Stimulated activated CD8-positive, alpha-beta memory T cell treated with anti-CD3 and anti-CD28 coated beads, Interleukin-2, amount 100 ng/mL, for 1 hour (primary cell): ENCODE results near the gene UBE4B.

Experiments used
- DNase-seq, 2 donors: peaks; one replicate each; pipeline ENCODE4 v3.0.0-alpha.2; 2020; ENCODE audit warnings: low read depth in 2 of 2

Gene UBE4B

GRCh38 chr1:10114746-10115145, 82.0 kb downstream of the UBE4B start:
- no peak for DNase-seq

DNA sequence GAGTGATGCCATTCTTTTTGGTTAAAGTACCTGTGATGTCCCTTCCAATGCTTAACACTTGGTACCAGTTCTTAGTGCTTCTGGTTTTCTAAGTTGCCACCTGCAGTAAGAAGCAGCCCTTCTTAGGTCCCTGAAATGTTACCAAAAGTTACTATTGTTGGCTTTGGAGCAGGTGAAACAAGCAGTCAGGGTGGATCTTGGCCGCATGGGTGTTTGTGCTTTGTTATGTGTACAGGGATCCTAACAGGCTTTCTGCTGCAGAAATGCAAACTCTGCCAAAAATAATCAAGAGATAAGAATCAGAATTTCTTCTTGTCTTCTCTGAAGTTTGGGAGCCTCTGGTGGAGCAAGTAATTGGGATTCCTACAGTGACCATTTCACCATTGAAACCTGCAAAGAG, 84.4 kb downstream of the UBE4B start:
- DNase-seq = no peak

GRCh38 chr1:10117865-10118264, 85.1 kb downstream of the UBE4B start:
- DNase-seq = no peak

DNA sequence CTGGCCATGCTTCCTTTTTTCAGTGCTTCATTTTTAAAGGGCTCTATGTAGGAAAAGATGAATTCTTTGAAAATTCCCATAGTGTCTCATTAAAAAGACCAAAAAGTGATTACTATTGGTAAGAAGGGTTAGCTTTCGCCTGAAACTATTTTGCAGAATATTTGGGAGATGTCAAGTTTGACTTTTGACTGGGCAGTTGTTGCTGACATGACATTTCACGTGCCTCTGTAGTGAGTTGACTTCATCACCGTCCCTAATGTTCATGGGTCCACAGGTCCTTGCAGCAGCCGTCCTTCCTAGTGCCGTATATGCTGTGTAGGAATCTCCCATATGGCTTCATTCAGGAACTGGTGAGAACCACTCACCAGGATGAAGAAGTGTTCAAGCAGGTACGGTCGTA, 88.9 kb downstream of the UBE4B start:
- DNase-seq = no peak

GRCh38 chr1:10122926-10123325, 90.2 kb downstream of the UBE4B start:
- no peak for DNase-seq

DNA sequence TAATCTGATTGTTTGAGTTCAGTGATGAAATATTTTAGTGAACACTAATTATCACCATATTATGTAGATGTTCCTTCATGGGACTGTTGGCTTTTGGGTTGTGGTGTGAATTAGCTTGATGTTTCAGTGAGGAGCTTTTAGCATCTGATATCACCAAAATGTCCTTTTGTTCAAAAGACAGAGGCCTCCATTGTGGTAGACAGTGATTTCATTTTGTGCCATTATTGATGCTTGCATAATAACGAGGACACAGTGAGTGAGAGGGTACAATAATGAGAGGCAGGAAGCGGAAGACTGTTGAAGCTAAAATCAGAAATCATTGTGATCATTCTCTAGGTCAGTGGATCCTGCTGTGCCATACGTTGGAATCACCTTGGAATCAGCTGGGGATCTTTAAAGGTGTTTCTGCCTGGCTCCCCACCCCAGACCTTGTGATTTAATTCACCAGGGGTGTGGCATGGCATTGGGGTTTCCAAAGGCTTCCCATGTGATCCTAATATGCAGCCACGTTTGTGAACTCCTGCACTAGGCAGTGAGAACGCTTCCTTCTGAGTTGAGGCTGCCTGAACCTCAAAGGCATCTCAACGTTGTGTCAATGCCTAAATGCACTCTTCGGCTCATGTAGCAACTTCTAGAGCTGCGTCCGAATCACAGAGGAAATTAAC, 95.5 kb downstream of the UBE4B start:
- DNase-seq = no peak

DNA sequence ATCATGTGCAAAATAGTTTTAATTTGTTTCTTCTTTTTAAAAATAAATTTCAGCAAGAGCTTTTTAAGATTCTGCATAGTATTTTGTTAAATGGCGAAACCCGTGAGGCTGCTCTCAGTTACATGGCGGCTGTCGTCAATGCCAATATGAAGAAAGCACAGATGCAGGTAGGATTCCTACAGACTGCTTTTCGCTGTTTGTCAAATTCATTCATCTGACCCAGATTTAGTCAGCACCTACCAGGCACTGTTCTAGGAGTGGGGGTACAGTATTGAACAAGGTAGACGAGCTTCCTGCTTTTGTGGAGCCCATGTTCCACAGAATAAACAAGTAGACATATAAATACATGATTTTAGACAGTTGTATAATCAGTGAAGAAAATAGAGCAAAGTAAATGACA, 99.6 kb downstream of the UBE4B start:
- no peak for DNase-seq

DNA sequence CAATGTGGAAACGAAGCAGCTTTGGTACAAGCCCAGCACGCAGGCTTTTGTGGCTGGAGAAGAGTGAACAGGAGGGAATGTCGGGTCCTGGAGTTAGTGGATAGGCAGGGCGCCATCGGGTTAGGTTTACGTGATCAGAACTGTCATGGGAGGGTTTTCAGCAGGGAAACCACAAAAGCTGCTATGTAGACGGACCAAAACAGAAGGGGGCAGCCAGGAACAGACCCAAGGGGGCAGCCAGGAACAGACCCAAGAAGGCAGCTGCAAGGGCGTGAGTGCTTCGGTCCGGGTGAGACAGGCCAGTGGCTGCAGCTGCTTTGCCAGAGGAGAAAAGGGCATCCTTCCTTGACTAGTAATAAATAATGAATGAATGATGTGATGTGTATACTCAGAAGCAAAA, 100.1 kb downstream of the UBE4B start:
- no peak for DNase-seq

DNA sequence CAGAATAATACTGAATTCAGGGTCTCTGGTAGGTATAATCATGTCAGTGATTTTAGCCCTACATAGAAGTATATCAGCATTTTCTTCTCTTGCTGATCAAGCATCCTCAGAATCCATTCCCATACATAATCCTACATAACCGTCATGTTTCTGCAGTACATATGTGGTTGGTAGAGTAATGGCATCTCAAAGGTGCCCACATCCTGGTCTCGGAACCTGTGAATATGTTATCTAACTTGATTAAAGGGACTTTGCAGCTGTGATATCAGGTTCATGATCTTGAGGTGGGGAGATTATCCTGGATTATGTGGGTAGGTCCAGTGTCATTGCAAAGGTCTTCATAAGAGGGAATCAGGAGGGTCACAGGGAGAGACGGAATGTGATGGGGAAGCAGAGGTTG, 108.2 kb downstream of the UBE4B start:
- DNase-seq = no peak

DNA sequence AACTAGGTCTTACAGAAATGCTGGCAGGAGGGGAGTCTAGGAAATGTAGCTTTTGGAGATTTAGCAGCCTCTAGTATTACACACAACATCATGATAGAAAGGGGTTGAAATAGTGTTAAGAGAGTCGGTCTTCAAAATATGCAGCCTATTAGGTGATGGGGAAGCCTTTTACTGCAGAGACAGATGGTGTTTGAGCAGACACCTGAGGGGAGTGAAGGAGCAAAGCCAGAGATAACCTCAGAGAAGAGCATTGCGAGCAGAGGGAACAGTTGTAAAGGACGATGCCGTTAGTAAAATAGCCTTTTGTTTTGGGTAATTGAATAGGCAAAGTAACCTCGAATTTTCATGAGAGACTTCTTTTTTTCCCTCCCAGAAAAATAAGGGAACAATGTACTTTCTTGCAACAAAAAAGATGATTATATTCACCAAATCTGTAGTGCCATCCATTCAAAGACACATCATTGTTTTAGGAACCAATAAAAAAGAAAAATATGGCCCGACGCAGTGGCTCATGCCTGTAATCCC, 111.3 kb downstream of the UBE4B start:
- no peak for DNase-seq

DNA sequence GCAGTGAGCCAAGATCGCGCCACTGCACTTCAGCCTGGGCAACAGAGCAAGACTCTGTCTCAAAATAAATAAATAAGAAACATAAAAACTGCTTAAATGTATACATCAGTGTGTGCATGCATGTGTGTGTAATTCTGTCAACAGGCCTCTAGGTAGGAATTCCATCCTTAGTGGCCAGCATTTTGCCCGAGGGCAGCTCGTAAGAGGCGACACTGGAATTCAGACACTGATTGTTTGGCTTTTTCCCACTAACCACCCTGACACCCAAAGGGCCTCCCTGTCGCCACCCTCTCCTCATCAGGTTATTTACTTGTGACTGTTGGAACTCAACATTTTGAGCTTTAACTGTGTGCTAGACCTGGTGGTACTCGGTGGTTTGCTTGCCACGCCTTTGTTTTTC, 113.6 kb downstream of the UBE4B start:
- no peak for DNase-seq

DNA sequence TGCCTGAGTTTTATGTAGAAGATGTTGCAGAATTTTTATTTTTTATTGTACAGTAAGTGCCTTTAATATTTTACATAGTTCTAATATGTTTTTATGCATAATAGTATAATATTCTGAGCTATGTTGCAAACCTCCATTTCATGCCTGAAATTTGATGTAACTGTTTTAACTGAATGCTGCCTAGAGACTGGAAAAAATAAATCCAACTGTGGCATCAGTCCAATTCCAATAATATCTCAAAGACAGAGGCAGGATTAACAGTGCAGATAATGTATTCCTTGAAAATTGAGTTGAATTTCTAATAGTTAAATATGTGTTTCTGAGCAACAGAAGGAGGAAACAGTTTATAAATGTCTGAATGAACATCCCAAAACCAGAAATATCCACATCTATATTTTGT, 116.5 kb downstream of the UBE4B start:
- no peak for DNase-seq

DNA sequence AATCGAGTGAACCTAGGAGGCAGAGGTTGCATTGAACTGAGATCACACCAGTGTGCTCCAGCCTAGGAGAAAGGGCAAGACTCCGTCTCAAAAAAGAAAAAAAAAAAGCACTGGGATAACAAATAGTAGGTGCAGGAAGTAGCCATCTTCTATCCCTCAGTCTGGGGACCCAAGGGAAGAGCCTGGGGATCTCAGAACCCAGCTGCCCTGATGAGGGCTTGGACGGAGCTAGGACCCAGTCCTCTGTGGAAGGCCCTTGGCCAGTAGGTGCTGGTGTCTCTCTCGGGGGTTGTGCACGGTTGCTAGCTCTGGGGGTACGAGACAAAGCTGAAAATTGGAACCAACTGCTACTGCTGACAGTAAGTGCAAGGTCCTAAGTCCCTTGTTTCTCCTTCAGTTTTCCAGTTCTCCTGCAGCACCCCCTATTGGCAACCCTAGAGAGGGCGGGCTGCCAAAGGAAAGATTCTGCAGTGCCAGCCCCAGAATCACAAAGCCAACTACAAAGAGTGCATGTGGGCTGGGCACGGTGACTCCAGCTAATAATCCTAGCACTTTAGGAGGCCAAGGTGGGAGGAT, 120.0 kb downstream of the UBE4B start:
- no peak for DNase-seq

DNA sequence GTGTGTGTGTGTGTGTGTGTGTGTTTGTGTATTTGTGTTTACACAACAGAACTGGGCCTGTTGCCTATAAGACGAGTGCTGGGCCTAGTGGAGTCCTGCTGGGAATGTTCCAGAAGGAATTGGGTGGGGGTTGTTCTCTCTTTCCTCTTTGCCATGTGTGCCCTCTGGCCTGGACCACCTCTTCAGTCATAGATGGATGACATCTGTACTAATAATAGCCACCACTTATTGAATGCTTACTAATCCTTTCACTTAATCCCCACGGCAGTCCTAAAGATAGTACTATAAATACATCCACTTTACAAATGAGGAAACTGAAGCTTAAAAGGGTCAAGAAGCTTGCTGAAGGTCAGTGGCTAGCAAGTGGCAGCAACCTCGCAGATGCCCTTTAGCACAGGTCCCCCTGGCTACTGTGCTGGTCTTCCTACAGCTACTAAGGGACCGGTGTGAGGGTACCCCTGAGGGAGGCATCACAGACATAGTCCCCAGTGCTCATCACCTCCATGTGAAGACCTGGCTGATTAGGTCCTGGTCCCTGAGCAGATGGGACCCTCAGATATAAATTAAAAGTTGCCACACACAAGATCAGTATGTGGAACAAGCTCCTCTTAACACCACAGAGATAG, 122.4 kb downstream of the UBE4B start:
- DNase-seq = no peak

- no peak for DNase-seq
These were observed 127.4 kb downstream of the UBE4B start for GRCh38 chr1:10160173-10160572.

DNA sequence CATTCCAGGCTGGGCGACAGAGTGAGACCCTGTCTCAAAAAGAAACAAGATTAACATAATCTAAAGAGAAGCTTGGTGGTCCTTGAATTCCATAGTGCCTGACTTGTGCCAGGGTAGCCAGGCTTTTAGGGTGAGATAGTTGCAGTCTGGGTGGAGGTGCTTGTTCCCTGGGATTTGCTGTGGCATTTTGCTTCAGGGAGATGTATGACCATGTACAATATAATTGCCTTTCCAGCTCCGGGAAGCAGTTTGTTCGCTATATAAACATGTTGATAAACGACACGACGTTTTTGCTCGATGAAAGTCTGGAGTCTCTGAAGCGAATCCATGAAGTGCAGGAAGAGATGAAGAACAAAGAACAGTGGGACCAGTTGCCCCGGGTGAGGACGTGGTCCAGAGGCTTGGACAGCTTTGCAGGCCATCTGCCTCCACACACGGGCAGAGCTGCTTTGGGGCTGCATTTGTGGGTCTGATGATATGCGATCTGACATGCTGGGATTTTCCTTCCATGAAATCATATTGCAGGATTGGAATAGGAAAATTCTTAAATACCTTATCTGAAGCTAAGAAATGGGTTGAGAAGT, 128.2 kb downstream of the UBE4B start:
- no peak for DNase-seq

- no peak for DNase-seq
These were observed 129.0 kb downstream of the UBE4B start for GRCh38 chr1:10161541-10162290.

DNA sequence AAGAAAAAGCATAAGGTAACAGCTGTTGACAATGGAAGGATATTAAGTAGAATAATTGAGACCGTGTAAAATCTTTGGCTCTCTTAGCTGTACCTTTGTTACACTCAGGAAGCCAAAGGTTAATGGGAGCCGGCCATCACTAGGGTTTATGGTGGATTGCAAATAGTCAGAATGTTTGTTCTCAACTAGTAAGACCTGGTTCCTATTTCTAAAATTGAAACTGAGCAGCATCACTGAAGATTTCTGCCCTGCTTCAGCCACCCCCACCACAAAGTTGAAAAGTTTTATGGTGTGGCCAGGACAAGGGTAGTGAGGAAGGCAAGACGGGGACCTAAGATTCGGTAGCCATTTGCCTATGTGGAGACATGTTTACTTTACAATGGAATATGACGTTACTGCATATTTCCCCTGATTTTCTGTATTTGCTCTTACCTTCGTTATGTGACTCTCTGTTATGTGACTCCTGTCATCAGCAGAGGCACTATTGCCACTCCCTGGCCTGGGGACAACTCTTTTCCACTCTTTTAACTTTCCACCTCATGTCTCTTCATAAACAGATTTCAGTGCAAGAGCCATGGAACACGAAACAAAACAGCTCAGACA, 136.3 kb downstream of the UBE4B start:
- no peak for DNase-seq

- no peak for DNase-seq
These were observed 137.4 kb downstream of the UBE4B start for GRCh38 chr1:10170239-10170574.

- DNase-seq = no peak
These were observed 138.5 kb downstream of the UBE4B start for GRCh38 chr1:10171105-10171767.

- DNase-seq = no peak
These were observed 139.4 kb downstream of the UBE4B start for GRCh38 chr1:10171995-10172669.
